Choroid plexus epithelial cell (primary cell): ENCODE results near the gene KCNK6.

Source experiments
- DNase-seq: peaks from one replicate; pipeline ENCODE4 v3.0.0-alpha.2; 2010; ENCODE audit warnings: low read depth
- H3K4me3 ChIP-seq: 2 replicates; pipeline ENCODE4 v1.5.1; 2011; ENCODE audit warnings: low read depth, mild to moderate bottlenecking, control low read depth, low read length, moderate library complexity
- CTCF ChIP-seq: conservative IDR thresholded peaks from 2 replicates; pipeline ENCODE4 v1.5.1; 2011; ENCODE audit warnings: low read depth, mild to moderate bottlenecking, control low read depth, inconsistent platforms, low read length, moderate library complexity

Gene KCNK6

GRCh38 chr19:38355728-38356725, 36.4 kb downstream of the KCNK6 start:
- no peak for DNase-seq
- no peak overlapping the region for H3K4me3 ChIP-seq
- TF ChIP-seq CTCF: no peak

- H3K4me3 ChIP-seq: no peak overlapping the region
- TF ChIP-seq CTCF: no peak
- DNase-seq: no peak
These were observed 38.4 kb downstream of the KCNK6 start for GRCh38 chr19:38358071-38358470.

- TF ChIP-seq CTCF: no peak
- DNase-seq: no peak
- H3K4me3 ChIP-seq: no peak overlapping the region
These were observed 39.8 kb downstream of the KCNK6 start for GRCh38 chr19:38359242-38360021.

- no peak for DNase-seq
- H3K4me3 ChIP-seq: no peak overlapping the region
- TF ChIP-seq CTCF: no peak
These were observed 40.7 kb downstream of the KCNK6 start for GRCh38 chr19:38360351-38360750.

- no peak for DNase-seq
- peak overlapping the region; percentile 62 for H3K4me3 ChIP-seq
- no peak for TF ChIP-seq CTCF
These were observed 41.4 kb downstream of the KCNK6 start for GRCh38 chr19:38360839-38361631.

GRCh38 chr19:38361633-38362075, 42.0 kb downstream of the KCNK6 start:
- DNase-seq: peak; percentile 75
- peak; percentile 19 for TF ChIP-seq CTCF
- peak overlapping the region; percentile 62 for H3K4me3 ChIP-seq
